OCI-LY7 (cell line): ENCODE measurements around the gene NAT10.

Experiments used
- CTCF ChIP-seq: fragments of 200-600 bp; sonication (generic); conservative IDR thresholded peaks from 2 replicates; pipeline ENCODE4 v1.5.1; 2014; ENCODE audit warnings: mild to moderate bottlenecking, antibody characterized with exemption, low read length, moderate library complexity, mixed read lengths
- EZH2phosphoT487 ChIP-seq: fragments of 200-600 bp; sonication (generic); IDR thresholded peaks from 2 replicates; pipeline ENCODE4 v1.6.1; 2018; ENCODE audit warnings: low read depth, borderline replicate concordance, mild to moderate bottlenecking, mixed run types, antibody characterized with exemption, low read length, moderate library complexity, mixed read lengths

- no peak for TF ChIP-seq CTCF
- TF ChIP-seq EZH2phosphoT487, result no peak
Measured at GRCh38 chr11:34160049-34160721, 54.8 kb downstream of the NAT10 start.
